Retinal pigment epithelial cell (primary cell): ENCODE results near the gene GALNT3.

Experiments
- DNase-seq: peaks from one replicate; pipeline ENCODE4 v3.0.0-alpha.2; 2010; ENCODE audit warnings: low read depth
- H3K4me3 ChIP-seq: 2 replicates; pipeline ENCODE4 v1.5.1; 2011; ENCODE audit warnings: mild to moderate bottlenecking, low read length, control low read depth, moderate library complexity
- TF ChIP-seq, protein P1 (sequence below): conservative IDR thresholded peaks from 2 replicates; pipeline ENCODE4 v1.5.1; 2011; ENCODE audit warnings: low read depth, low read length, control low read depth, inconsistent platforms

Gene GALNT3

GRCh38 chr2:165743442-165743841, 50.6 kb downstream of the GALNT3 start:
- no peak for DNase-seq
- no peak overlapping the region for H3K4me3 ChIP-seq
- TF ChIP-seq, protein P1, sequence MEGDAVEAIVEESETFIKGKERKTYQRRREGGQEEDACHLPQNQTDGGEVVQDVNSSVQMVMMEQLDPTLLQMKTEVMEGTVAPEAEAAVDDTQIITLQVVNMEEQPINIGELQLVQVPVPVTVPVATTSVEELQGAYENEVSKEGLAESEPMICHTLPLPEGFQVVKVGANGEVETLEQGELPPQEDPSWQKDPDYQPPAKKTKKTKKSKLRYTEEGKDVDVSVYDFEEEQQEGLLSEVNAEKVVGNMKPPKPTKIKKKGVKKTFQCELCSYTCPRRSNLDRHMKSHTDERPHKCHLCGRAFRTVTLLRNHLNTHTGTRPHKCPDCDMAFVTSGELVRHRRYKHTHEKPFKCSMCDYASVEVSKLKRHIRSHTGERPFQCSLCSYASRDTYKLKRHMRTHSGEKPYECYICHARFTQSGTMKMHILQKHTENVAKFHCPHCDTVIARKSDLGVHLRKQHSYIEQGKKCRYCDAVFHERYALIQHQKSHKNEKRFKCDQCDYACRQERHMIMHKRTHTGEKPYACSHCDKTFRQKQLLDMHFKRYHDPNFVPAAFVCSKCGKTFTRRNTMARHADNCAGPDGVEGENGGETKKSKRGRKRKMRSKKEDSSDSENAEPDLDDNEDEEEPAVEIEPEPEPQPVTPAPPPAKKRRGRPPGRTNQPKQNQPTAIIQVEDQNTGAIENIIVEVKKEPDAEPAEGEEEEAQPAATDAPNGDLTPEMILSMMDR: no peak

DNA sequence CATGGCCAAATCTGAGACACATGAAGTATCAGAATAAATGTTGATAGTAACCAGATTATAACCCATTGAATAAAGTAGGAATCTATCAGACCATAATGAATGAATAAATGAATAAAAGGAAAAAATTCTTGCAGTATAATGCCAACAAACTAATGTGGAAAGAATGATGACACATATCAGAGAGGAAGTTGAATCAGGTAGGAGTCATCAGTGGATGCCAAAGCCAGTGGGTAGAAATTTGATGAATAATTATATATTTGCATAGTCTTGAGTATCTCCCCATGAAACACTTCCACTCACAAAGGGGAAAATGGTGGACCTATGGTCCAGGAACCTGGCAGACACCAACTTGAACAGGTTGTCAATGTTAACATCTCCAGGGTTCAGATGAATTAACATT, 68.6 kb downstream of the GALNT3 start:
- no peak overlapping the region for H3K4me3 ChIP-seq
- DNase-seq: no peak
- TF ChIP-seq, protein P1: no peak

DNA sequence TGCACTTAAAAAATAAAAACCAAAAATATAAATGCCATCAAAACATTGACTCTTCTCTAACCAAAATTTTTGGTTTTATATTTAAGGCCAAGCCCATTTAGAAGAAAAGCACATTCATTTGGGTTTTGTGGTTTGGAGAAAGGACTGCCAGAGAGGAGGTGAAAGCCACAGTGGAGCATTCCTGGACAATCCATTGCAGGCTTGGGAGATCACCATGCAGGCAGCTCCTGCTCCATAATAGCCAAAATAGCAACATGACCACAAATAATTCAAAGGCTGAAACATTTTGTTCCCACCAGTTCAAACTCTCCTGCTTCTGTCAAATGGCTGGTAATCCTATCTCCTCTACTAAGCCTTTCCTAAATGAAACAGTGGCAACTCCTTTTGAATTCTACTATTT, 73.5 kb downstream of the GALNT3 start:
- H3K4me3 ChIP-seq: no peak overlapping the region
- DNase-seq: peak; percentile 24
- TF ChIP-seq, protein P1: no peak

GRCh38 chr2:165718610-165719210, 75.3 kb downstream of the GALNT3 start:
- DNase-seq: no peak
- TF ChIP-seq, protein P1: no peak
- no peak overlapping the region for H3K4me3 ChIP-seq

DNA sequence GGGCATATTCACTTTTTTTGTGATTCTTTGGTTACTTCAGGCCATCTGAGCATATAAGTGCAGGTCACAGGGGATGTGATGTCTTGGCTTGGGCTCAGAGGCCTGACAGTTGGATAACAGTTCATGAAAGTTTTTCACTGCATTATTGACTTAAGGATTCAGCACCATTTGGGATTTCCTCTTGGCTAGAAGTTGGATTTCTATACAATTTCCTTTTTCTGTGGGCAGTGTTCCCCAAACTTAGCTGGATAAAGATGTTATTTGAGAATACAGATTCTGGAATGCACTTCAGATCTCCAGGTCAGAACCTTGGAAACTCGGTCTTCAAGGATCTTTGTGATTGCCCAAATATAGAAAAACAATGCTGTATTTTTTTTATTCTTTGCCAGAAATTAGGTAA, 78.0 kb downstream of the GALNT3 start:
- TF ChIP-seq, protein P1: no peak
- H3K4me3 ChIP-seq: no peak overlapping the region
- DNase-seq: no peak

DNA sequence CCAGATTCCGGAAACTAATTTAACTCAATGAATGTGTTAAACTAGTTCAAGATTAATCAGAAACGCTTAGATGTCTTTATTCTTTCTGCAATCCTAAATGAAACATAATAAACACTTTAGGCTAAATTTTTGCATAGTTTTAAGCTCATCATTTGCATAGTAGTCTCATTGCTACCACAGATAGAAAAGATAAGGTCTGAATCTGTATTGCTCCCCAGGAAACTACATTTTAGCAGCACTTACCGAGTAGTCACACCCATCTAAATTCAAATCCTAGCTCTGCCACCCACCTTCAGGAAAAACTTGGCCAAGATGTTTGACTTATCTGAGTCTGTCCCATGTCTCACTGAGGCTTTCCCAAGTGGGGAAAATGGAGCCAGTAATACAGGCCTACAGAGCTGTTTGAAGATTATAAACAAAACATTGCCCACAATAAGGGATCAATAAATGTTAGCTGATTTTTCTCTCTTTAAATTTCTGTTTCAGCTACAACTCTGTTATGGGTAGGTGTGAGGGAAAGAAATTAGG, 87.0 kb downstream of the GALNT3 start:
- TF ChIP-seq, protein P1: no peak
- DNase-seq: no peak
- H3K4me3 ChIP-seq: no peak overlapping the region

- DNase-seq: no peak
- TF ChIP-seq, protein P1: no peak
Measured at GRCh38 chr2:165701147-165701546, 92.9 kb downstream of the GALNT3 start.

More at GRCh38 chr2:165701147-165701546, 92.9 kb downstream of the GALNT3 start:
- H3K4me3 ChIP-seq: no peak overlapping the region
